HCT116 (cell line): ENCODE results near the gene MYOG. TPM values are rescaled to one million over a fixed set of nuclear protein-coding genes. Genes with fewer than 3 reads are reported as not detected.

ENCODE experiments used
- ATAC-seq: fragments of 200-7000 bp; cut with Tn5 transposase; 2 replicates; pipeline ENCODE4 v1.9.1; 2020; ENCODE audit warnings: mild to moderate bottlenecking, moderate library complexity
- BruUV-seq: library from RNA; stranded (reverse); fragments of 400-500 nt; replicated peaks from 2 replicates; lab custom pipeline; 2021; lab: Mats Ljungman, UMichigan
- CTCF ChIA-PET: fragments of 300-600 bp; sonication (Branson Sonifier 250); formaldehyde crosslinking; loops from one replicate; lab custom pipeline; 2021; ENCODE audit warnings: antibody characterized with exemption; lab: Charles Lee
- POLR2A ChIA-PET: fragments of 300-600, 350-600 bp; sonication (Branson Sonifier 250); formaldehyde crosslinking; loops from one replicate; lab custom pipeline; 2021; ENCODE audit warnings: antibody characterized with exemption; lab: Charles Lee
- RAD21 ChIA-PET, 2 experiments: fragments of 300-600 bp; sonication (Branson Sonifier 250); formaldehyde crosslinking; loops; one replicate each; lab custom pipeline; 2023; ENCODE audit warnings: low total read pairs in 2 of 2; ENCODE audit not compliant: uncharacterized antibody in 2 of 2, unreplicated experiment in 2 of 2, low non-redundant PET in 1 of 2; lab: Charles Lee
- DNase-seq: peaks from one replicate; pipeline ENCODE4 v3.0.0-alpha.2; 2010; ENCODE audit warnings: low read depth, low spot score
- H2AFZ ChIP-seq: fragments of 200-600 bp; shearing (Covaris generic), sonication (generic); 2 replicates; pipeline ENCODE4 v1.6.1; 2017; ENCODE audit warnings: low read depth, mixed run types, mixed read lengths, antibody characterized with exemption, low read length; ENCODE audit not compliant: poor library complexity, severe bottlenecking
- H3K27ac ChIP-seq: 2 replicates; pipeline ENCODE4 v1.5.1; 2012; ENCODE audit warnings: low read depth, low read length
- H3K27me3 ChIP-seq: fragments of 200-600 bp; sonication (generic); 2 replicates; pipeline ENCODE4 v1.6.1; 2016; ENCODE audit warnings: mixed run types, low read length, mixed read lengths; ENCODE audit not compliant: insufficient read depth
- H3K36me3 ChIP-seq, 2 experiments: fragments of 200-500 bp in 1 of 2; fragments of 200-600 bp in 1 of 2; sonication (Bioruptor generic) in 1 of 2; sonication (generic) in 1 of 2; 2 replicates each; pipeline versions ENCODE4 v1.5.1 to v1.6.1; 2014 to 2016; ENCODE audit warnings: low read length in 2 of 2, inconsistent platforms in 1 of 2, mixed read lengths in 1 of 2, mixed run types in 1 of 2; ENCODE audit not compliant: insufficient read depth in 2 of 2, control insufficient read depth in 1 of 2
- H3K4me1 ChIP-seq, 2 experiments: fragments of 200-600 bp in 1 of 2; sonication (generic) in 1 of 2; 2 replicates each; pipeline versions ENCODE4 v1.5.1 to v1.6.1; 2012 to 2017; ENCODE audit warnings: low read length in 2 of 2, inconsistent platforms in 1 of 2, mild to moderate bottlenecking in 1 of 2, mixed read lengths in 1 of 2, mixed run types in 1 of 2, moderate library complexity in 1 of 2; ENCODE audit not compliant: insufficient read depth in 2 of 2, control insufficient read depth in 1 of 2
- H3K4me2 ChIP-seq: fragments of 200-600 bp; sonication (generic); 2 replicates; pipeline ENCODE4 v1.6.1; 2017; ENCODE audit warnings: mixed run types, low read length, mixed read lengths
- H3K4me3 ChIP-seq, 2 experiments: fragments of 200-600 bp in 1 of 2; sonication (generic) in 1 of 2; replicated peaks in 1 of 2; 2 replicates each; pipeline ENCODE4 v1.5.1; 2011 to 2016; ENCODE audit warnings: low read length in 2 of 2, control low read depth in 1 of 2, low read depth in 1 of 2, mild to moderate bottlenecking in 1 of 2, mixed read lengths in 1 of 2, mixed run types in 1 of 2
- H3K79me2 ChIP-seq: fragments of 200-600 bp; sonication (generic); 2 replicates; pipeline ENCODE4 v1.6.1; 2017; ENCODE audit warnings: mild to moderate bottlenecking, mixed run types, low read length, moderate library complexity, mixed read lengths; ENCODE audit not compliant: insufficient read depth
- H3K9ac ChIP-seq: fragments of 200-600 bp; sonication (generic); 2 replicates; pipeline ENCODE4 v1.6.1; 2016; ENCODE audit warnings: low read length, mixed read lengths
- H3K9me2 ChIP-seq: fragments of 200-600 bp; sonication (generic), shearing (Covaris generic); 2 replicates; pipeline ENCODE4 v1.6.1; 2017; ENCODE audit warnings: mixed run types, mild to moderate bottlenecking, moderate library complexity; ENCODE audit not compliant: insufficient read depth
- H3K9me3 ChIP-seq, 2 experiments: fragments of 200-500 bp in 1 of 2; fragments of 200-600 bp in 1 of 2; sonication (Bioruptor generic) in 1 of 2; sonication (generic) in 1 of 2; 2 replicates each; pipeline ENCODE4 v1.6.1; 2014 to 2017; ENCODE audit warnings: low read length in 2 of 2, mixed read lengths in 2 of 2, inconsistent platforms in 1 of 2, low read depth in 1 of 2, mild to moderate bottlenecking in 1 of 2, mixed run types in 1 of 2, moderate library complexity in 1 of 2; ENCODE audit not compliant: control insufficient read depth in 1 of 2, insufficient read depth in 1 of 2
- H4K20me1 ChIP-seq: fragments of 200-600 bp; sonication (generic), shearing (Covaris generic); 2 replicates; pipeline ENCODE4 v1.6.1; 2017; ENCODE audit warnings: mixed run types, mild to moderate bottlenecking, moderate library complexity; ENCODE audit not compliant: insufficient read depth
- CBX3 ChIP-seq: IDR thresholded peaks from 2 replicates; pipeline ENCODE4 v1.6.1; 2012; ENCODE audit warnings: low read depth
- EGR1 ChIP-seq: IDR thresholded peaks from 2 replicates; pipeline ENCODE4 v1.6.1; 2012; ENCODE audit warnings: low read depth
- ELF1 ChIP-seq: IDR thresholded peaks from 2 replicates; pipeline ENCODE4 v1.6.1; 2012; ENCODE audit warnings: low read depth, borderline replicate concordance
- EZH2 ChIP-seq: fragments of 200-600 bp; sonication (generic); IDR thresholded peaks from 2 replicates; pipeline ENCODE4 v1.6.1; 2017; ENCODE audit warnings: antibody characterized with exemption, mixed run types
- EZH2phosphoT487 ChIP-seq: fragments of 200-600 bp; IDR thresholded peaks from 2 replicates; pipeline ENCODE4 v1.6.1; 2018; ENCODE audit warnings: antibody characterized with exemption, borderline replicate concordance
- FOSL1 ChIP-seq: IDR thresholded peaks from 2 replicates; pipeline ENCODE4 v1.6.1; 2012; ENCODE audit warnings: low read depth
- POLR2AphosphoS5 ChIP-seq: IDR thresholded peaks from 2 replicates; pipeline ENCODE4 v1.6.1; 2011; ENCODE audit warnings: mild to moderate bottlenecking, low read depth, low read length, moderate library complexity
- SP1 ChIP-seq: IDR thresholded peaks from 2 replicates; pipeline ENCODE4 v1.6.1; 2012; ENCODE audit warnings: low read depth
- SRF ChIP-seq: IDR thresholded peaks from 2 replicates; pipeline ENCODE4 v1.6.1; 2012; ENCODE audit warnings: low read depth
- YY1 ChIP-seq: IDR thresholded peaks from 2 replicates; pipeline ENCODE4 v1.6.1; 2011; ENCODE audit warnings: low read length, low read depth, moderate library complexity, mild to moderate bottlenecking; ENCODE audit not compliant: insufficient replicate concordance; ENCODE audit errors: extremely low read depth
- ZFX ChIP-seq: fragments of 450-650 bp; IDR thresholded peaks from 2 replicates; pipeline ENCODE4 v1.6.1; 2017
- ZNF274 ChIP-seq: fragments of 200-500 bp; sonication (Bioruptor generic); IDR thresholded peaks from 2 replicates; pipeline ENCODE4 v1.6.1; 2014; ENCODE audit warnings: mild to moderate bottlenecking, low read depth, low read length, inconsistent platforms
- intact Hi-C: fragments of 100-400 bp; cut with micrococcal nuclease; formaldehyde crosslinking; loops from 2 replicates; pipeline ENCODE4 v1.10.0; 2022
- total RNA-seq: library from RNA; stranded (reverse); gene quantifications from one replicate; pipeline ENCODE4 v1.2.1, GENCODE V29; 2021; ENCODE audit not compliant: unreplicated experiment
- TF ChIP-seq, protein P1 (sequence below): IDR thresholded peaks from 2 replicates; pipeline ENCODE4 v1.6.1; 2012
- TF ChIP-seq, protein P2 (sequence below): IDR thresholded peaks from 2 replicates; pipeline ENCODE4 v1.6.1; 2011; ENCODE audit warnings: mild to moderate bottlenecking, low read length, moderate library complexity; ENCODE audit not compliant: insufficient replicate concordance; ENCODE audit errors: extremely low read depth
- TF ChIP-seq, protein P3 (sequence below): IDR thresholded peaks from 2 replicates; pipeline ENCODE4 v1.6.1; 2012
- TF ChIP-seq, protein P4 (sequence below), 3 experiments: fragments of 200-600 bp in 1 of 3; sonication (generic) in 1 of 3; IDR thresholded peaks in 2 of 3; conservative IDR thresholded peaks in 1 of 3; 2 replicates each; pipeline ENCODE4 v1.5.1; 2012 to 2017; ENCODE audit warnings: low read depth in 2 of 3, low read length in 2 of 3, antibody characterized with exemption in 1 of 3, borderline replicate concordance in 1 of 3, control low read depth in 1 of 3, mild to moderate bottlenecking in 1 of 3, mixed read lengths in 1 of 3, mixed run types in 1 of 3, moderate library complexity in 1 of 3; ENCODE audit not compliant: insufficient read depth in 1 of 3

Gene MYOG
- total RNA-seq, 1 experiment from 2014 or later = not detected

DNA sequence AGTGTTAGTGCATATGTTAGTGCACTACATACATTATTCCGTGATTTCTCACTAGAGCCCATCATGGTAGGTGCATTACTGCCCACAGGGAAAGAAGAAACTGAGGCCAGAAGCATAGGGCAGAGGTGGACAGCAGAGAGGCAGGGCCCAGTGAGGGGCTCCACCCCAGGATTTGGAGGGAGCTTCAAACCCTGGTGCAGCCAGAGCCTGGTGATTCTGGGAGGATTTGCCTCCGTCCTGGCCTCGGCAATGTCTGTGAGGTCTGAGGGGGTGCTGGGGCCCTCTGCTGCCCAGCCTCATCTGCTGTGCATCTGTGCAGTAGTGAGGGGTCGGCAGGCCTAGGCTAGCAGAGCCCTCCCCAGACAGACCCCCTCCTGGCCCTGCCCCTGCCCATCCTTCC lies 36.7 kb downstream of the MYOG start:
- intact Hi-C loops = no loop called here
- no peak for TF ChIP-seq EZH2phosphoT487
- TF ChIP-seq, protein P1, sequence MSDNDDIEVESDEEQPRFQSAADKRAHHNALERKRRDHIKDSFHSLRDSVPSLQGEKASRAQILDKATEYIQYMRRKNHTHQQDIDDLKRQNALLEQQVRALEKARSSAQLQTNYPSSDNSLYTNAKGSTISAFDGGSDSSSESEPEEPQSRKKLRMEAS = no peak
- no peak for TF ChIP-seq ZFX
- no peak for TF ChIP-seq CBX3
- no peak for TF ChIP-seq YY1
- no peak for TF ChIP-seq POLR2AphosphoS5
- no peak for TF ChIP-seq ZNF274
- TF ChIP-seq ELF1 = no peak
- TF ChIP-seq FOSL1 = no peak
- TF ChIP-seq SRF = no peak
- Histone ChIP-seq H3K36me3 (0 out of 4 replicates have a peak, but pooled peaks cover 0 to 3% of the 10 kb centered on the region in 2 experiments), H3K9me3 (no peaks in the 10 kb centered on the region), H3K9ac (no peak overlapping the region), H3K27ac (no peak overlapping the region), H4K20me1 (no peaks in the 10 kb centered on the region), H3K9me2 (no peaks in the 10 kb centered on the region), H2AFZ (no peak overlapping the region), H3K79me2 (no peaks in the 10 kb centered on the region), H3K27me3 (no peaks in the 10 kb centered on the region), H3K4me3 (no peak overlapping the region), H3K4me1 (peaks cover 8 to 20% of the 10 kb centered on the region in 2 experiments), H3K4me2 (no peak overlapping the region)
- ATAC-seq (no peak), DNase-seq (no peak)
- ChIA-PET CTCF (interaction anchor here (1.4 to 2.4 kb wide), 2 partner anchors 9 to 220 kb away, joined by 4 to 7 read pairs; no protein-coding TSS in a partner anchor), RAD21 (no interaction called here), POLR2A (no interaction called here)
- no TSS peak for BruUV-seq

DNA sequence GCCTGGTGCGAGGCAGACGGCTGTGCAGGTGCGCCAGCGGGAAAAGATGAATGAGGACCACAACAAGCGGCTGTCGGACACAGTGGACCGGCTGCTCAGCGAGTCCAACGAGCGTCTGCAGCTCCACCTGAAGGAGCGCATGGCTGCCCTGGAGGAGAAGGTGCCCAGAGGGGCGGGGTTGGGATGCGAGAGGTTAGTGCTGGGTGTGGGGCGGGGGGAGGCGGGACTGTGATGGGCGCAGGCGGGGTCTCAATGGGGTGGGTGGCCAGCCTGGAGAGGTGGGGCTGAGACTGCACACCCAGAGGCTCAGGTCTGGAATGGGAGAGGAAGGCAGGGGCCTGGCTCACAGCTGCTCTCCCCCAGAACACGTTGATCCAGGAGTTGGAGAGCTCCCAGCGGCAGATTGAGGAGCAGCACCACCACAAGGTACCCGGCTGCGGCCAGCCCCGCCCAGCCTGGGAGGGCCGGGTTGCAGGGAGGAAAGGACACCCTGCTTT lies 37.2 kb downstream of the MYOG start:
- DNase-seq = no peak
- Histone ChIP-seq H3K36me3 (0 out of 4 replicates have a peak, but pooled peaks cover 0 to 3% of the 10 kb centered on the region in 2 experiments), H2AFZ (no peak overlapping the region), H3K4me1 (peaks cover 8 to 20% of the 10 kb centered on the region in 2 experiments), H3K79me2 (no peaks in the 10 kb centered on the region), H3K9ac (no peak overlapping the region), H4K20me1 (no peaks in the 10 kb centered on the region), H3K9me3 (no peaks in the 10 kb centered on the region), H3K4me3 (no peak overlapping the region), H3K27ac (no peak overlapping the region), H3K4me2 (no peak overlapping the region), H3K9me2 (no peaks in the 10 kb centered on the region), H3K27me3 (no peaks in the 10 kb centered on the region)
- peak; percentile 41; the same call in 1 of the 2 replicates for ATAC-seq
- CTCF ChIA-PET = interaction anchor here (1.3 to 1.4 kb wide), 2 partner anchors 9 to 220 kb away, joined by 4 to 8 read pairs; no protein-coding TSS in a partner anchor
- intact Hi-C loops = no loop called here
- POLR2A ChIA-PET = no interaction called here
- RAD21 ChIA-PET = interaction anchor here in 1 of 2 experiments (0.6 kb wide), 1 partner anchor 16 kb away, joined by 3 read pairs; no protein-coding TSS in a partner anchor
- BruUV-seq = no TSS peak
- TF ChIP-seq ZFX (no peak), EZH2 (no peak), EGR1 (no peak), ELF1 (no peak), YY1 (no peak), SP1 (no peak), EZH2phosphoT487 (no peak)
- TF ChIP-seq, protein P2, sequence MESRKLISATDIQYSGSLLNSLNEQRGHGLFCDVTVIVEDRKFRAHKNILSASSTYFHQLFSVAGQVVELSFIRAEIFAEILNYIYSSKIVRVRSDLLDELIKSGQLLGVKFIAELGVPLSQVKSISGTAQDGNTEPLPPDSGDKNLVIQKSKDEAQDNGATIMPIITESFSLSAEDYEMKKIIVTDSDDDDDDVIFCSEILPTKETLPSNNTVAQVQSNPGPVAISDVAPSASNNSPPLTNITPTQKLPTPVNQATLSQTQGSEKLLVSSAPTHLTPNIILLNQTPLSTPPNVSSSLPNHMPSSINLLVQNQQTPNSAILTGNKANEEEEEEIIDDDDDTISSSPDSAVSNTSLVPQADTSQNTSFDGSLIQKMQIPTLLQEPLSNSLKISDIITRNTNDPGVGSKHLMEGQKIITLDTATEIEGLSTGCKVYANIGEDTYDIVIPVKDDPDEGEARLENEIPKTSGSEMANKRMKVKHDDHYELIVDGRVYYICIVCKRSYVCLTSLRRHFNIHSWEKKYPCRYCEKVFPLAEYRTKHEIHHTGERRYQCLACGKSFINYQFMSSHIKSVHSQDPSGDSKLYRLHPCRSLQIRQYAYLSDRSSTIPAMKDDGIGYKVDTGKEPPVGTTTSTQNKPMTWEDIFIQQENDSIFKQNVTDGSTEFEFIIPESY = no peak
- TF ChIP-seq, protein P3, sequence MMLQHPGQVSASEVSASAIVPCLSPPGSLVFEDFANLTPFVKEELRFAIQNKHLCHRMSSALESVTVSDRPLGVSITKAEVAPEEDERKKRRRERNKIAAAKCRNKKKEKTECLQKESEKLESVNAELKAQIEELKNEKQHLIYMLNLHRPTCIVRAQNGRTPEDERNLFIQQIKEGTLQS = no peak
- TF ChIP-seq, protein P4, sequence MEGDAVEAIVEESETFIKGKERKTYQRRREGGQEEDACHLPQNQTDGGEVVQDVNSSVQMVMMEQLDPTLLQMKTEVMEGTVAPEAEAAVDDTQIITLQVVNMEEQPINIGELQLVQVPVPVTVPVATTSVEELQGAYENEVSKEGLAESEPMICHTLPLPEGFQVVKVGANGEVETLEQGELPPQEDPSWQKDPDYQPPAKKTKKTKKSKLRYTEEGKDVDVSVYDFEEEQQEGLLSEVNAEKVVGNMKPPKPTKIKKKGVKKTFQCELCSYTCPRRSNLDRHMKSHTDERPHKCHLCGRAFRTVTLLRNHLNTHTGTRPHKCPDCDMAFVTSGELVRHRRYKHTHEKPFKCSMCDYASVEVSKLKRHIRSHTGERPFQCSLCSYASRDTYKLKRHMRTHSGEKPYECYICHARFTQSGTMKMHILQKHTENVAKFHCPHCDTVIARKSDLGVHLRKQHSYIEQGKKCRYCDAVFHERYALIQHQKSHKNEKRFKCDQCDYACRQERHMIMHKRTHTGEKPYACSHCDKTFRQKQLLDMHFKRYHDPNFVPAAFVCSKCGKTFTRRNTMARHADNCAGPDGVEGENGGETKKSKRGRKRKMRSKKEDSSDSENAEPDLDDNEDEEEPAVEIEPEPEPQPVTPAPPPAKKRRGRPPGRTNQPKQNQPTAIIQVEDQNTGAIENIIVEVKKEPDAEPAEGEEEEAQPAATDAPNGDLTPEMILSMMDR (IDR thresholded peaks at IDR 0.05 in 2 of 3, conservative IDR thresholded peaks at IDR 0.05 in 1 of 3; ENCODE audit: borderline replicate concordance in 1 of 3, insufficient read depth in 1 of 3, low read depth in 2 of 3, low read length in 2 of 3) = no peak
